Mucosa of rectum (tissue), 2 donors: ENCODE measurements around the gene EIF2S2.

Experiments used
- H3K27ac ChIP-seq, 2 donors: one replicate each; pipeline ENCODE4 v1.7.0; 2013; ENCODE audit warnings: inconsistent platforms in 2 of 2, low read depth in 2 of 2, low read length in 2 of 2
- H3K27me3 ChIP-seq, 2 donors: one replicate each; pipeline ENCODE4 v1.7.0; 2013; ENCODE audit warnings: low read length in 2 of 2; ENCODE audit not compliant: control insufficient read depth in 2 of 2, insufficient read depth in 2 of 2
- H3K36me3 ChIP-seq, 2 donors: one replicate each; pipeline ENCODE4 v1.7.0; 2013; ENCODE audit warnings: low read length in 2 of 2; ENCODE audit not compliant: control insufficient read depth in 2 of 2, insufficient read depth in 2 of 2
- H3K4me1 ChIP-seq, 2 donors: one replicate each; pipeline ENCODE4 v1.7.0; 2013; ENCODE audit warnings: low read length in 2 of 2, mild to moderate bottlenecking in 1 of 2; ENCODE audit not compliant: control insufficient read depth in 2 of 2, insufficient read depth in 2 of 2
- H3K4me3 ChIP-seq, 2 donors: one replicate each; pipeline ENCODE4 v1.7.0; 2013; ENCODE audit warnings: low read length in 2 of 2
- H3K9ac ChIP-seq, 2 donors: one replicate each; pipeline ENCODE4 v1.7.0; 2013; ENCODE audit warnings: low read length in 2 of 2, low read depth in 1 of 2, mild to moderate bottlenecking in 1 of 2
- H3K9me3 ChIP-seq, 2 donors: one replicate each; pipeline ENCODE4 v1.7.0; 2013; ENCODE audit warnings: low read length in 2 of 2; ENCODE audit not compliant: control insufficient read depth in 2 of 2
- donor health status: healthy.
- donor health status: Normal muscosa, but diverticular disease.

The EIF2S2 gene

DNA sequence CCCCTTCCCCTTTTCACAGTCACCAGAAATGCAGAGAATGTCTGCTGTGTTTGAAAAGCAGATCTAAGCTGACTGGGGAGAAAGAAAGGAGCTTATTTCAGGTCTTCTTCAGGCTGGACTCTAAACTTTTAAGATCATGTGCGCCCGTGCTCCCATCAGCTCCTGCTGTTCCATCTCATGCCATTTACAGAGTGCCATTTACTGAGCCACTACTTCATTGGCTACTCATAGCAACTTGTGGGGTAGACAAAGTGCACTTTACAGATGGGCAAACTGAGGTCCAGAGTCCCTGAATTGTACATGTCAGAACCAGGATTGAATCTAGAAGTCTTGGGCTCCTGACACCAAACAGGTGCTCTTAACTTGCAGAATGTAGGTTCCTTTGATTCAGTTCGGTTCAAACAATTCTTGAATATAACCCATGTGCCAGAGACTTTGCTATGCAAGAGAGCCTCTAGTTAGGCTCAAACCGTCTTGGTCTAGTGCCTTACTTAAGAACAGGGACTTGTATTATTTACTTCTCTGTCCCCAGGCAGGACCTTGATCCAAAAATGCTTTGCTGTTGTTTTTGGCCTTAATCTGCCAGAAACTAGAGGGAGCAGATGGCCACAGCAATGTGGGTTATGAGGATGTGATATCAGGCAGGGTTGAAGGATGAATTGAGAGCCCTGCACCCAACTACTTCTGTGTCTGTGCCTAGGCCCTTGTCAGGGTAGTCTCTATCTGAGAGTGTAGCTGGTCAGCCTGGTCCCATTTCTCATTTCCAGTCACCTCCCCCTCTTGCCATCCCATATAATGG, 61.9 kb downstream of the EIF2S2 start:
- no peaks in the 10 kb centered on the region for H3K9me3 ChIP-seq
- H3K27ac ChIP-seq, result no peak overlapping the region
- H3K9ac ChIP-seq, result no peak overlapping the region
- no peaks in the 10 kb centered on the region for H3K36me3 ChIP-seq
- no peak overlapping the region for H3K4me3 ChIP-seq
- no peaks in the 10 kb centered on the region for H3K27me3 ChIP-seq
- H3K4me1 ChIP-seq, result peaks cover 6 to 7% of the 10 kb centered on the region in 2 donors

DNA sequence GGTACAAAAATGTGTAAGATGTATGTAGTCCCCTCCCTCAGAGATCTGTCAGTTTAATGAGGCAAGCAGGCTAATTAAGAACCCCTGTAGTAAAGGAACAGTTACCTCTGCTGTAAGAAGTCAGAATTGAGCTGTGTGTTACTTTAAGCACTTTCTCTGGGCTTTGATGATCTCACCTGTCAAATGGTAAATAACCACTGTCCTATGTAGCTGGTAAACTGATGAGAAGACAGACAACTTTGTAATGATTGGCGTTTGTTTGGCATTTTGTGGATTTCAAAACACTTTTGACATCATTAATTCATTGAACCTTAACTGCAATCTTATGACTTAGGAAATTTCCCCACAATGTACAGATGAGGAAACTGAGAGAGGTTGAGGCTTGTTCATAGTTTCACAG, 62.7 kb downstream of the EIF2S2 start:
- peaks cover 6 to 7% of the 10 kb centered on the region in 2 donors for H3K4me1 ChIP-seq
- H3K27me3 ChIP-seq, result no peaks in the 10 kb centered on the region
- no peak overlapping the region for H3K9ac ChIP-seq
- H3K27ac ChIP-seq, result no peak overlapping the region
- no peaks in the 10 kb centered on the region for H3K9me3 ChIP-seq
- H3K36me3 ChIP-seq, result no peaks in the 10 kb centered on the region
- H3K4me3 ChIP-seq, result no peak overlapping the region

DNA sequence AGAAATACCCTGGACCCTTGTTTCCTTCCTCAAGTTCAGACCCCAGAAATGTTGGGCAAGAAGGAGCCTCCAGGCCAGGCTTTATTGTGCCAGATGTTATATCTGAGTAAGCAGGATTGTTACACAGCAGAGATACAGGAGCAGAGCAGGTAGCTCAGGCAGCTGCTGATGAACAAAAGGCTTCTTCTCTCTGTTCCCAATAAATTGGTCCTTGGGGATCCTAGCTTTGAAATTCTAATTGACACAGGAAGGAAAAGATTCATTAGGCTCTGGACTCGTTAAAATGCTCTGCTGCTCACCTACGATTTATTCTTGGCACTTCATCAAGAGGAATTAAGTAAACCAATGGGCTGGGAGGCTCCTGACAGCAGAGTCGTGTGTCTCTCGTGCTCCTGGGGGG, 64.1 kb downstream of the EIF2S2 start:
- no peaks in the 10 kb centered on the region for H3K36me3 ChIP-seq
- H3K27me3 ChIP-seq, result no peaks in the 10 kb centered on the region
- no peak overlapping the region for H3K27ac ChIP-seq
- H3K9me3 ChIP-seq, result no peaks in the 10 kb centered on the region
- no peak overlapping the region for H3K4me3 ChIP-seq
- H3K9ac ChIP-seq, result no peak overlapping the region
- H3K4me1 ChIP-seq, result peaks cover 6 to 7% of the 10 kb centered on the region in 2 donors

DNA sequence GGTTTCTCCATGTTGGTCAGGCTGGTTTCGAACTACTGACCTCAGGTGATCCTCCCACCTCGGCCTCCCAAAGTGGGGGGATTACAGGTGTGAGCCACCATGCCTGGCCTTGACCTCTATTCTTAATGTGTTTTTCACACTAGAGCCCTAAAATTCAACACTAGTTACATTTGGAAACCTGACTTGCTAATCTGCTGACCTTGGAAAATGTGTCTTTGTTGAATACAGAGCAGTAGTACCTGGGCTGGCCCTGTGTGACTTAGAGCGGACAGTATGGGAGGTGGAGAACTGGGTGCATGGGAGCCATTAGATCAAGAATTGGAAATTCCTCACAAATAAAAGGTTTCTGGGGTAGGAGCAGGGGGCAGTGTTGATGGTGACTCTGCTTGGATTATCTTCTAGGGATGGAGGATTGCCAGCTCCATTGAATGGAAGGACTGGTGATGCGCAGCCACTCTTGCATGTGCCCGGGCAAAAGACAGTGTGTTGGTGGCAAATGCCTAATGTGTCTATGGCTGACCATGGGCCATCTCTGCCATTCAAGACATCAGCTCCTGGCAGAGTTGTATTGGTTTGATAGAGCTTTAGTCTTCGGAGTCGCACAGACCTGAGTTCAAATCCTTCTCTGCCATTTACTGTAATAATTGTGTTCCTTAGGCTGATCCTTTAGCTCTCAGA, 64.9 kb downstream of the EIF2S2 start:
- no peak overlapping the region for H3K4me3 ChIP-seq
- H3K27me3 ChIP-seq, result no peaks in the 10 kb centered on the region
- no peaks in the 10 kb centered on the region for H3K36me3 ChIP-seq
- H3K9ac ChIP-seq, result no peak overlapping the region
- peaks cover 7% of the 10 kb centered on the region in 2 donors for H3K4me1 ChIP-seq
- no peak overlapping the region for H3K27ac ChIP-seq
- H3K9me3 ChIP-seq, result no peaks in the 10 kb centered on the region

DNA sequence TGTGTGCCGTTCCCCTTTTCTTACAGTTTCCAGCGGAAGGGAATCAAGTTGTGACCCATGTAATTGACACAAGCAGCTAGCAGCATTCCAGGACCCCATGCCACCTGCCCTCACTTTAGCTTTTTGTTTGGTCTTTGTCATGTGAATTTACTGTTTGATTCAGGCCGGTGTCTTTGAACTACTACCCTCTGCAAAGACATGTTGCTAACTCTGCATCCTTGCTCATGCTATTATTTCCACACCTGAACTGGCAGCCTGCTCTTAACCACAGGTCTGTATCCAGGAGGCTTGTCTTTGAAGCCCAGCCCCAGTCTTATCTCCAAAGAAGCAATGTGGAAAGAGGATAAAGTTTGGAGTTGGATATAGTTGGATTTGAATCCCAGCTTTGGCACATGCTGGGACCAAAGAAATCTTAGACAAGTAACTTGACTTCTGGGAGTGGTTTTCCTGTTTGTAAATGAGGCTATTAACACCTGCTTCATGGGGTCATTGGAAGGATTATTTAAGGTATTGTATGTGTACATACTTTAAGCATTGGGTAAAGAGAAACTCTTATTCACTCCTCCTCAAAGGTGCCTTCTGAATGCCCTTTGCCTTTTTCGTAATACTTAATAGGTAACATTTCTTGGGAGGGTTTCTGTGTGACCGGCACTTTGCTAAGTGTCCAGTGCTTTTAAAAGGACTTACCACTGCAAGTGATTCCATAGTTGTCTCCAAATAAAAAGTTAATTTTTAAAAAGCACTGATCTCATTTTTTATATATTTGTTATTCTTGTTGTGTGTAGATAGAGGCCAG, 65.9 kb downstream of the EIF2S2 start:
- Histone ChIP-seq H3K36me3 (no peaks in the 10 kb centered on the region), H3K27me3 (no peaks in the 10 kb centered on the region), H3K27ac (no peak overlapping the region), H3K9ac (no peak overlapping the region), H3K4me3 (no peak overlapping the region), H3K4me1 (peaks cover 7 to 11% of the 10 kb centered on the region in 2 donors), H3K9me3 (no peaks in the 10 kb centered on the region)

DNA sequence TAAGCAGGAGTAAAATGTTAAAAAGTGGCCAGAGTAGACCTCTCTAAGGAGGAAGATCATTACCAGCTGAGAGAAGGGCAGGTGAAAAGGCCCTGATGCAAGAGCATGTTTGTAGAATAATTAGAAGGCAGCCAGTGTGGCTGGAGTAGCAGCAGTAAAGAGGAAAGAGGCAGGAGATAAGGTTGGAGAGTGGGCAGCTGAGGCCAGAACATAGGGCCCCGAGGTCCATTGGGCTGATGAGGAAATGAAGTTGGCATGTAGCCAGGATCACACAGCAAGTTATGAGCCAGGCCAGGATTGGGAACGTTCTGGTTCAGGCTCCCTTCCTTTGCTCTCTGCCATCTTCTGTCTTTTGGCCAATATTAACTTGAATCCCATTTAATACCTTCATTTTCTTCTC, 66.7 kb downstream of the EIF2S2 start:
- H3K27ac ChIP-seq, result no peak overlapping the region
- no peaks in the 10 kb centered on the region for H3K27me3 ChIP-seq
- no peak overlapping the region for H3K9ac ChIP-seq
- H3K9me3 ChIP-seq, result no peaks in the 10 kb centered on the region
- peaks cover 7 to 11% of the 10 kb centered on the region in 2 donors for H3K4me1 ChIP-seq
- no peak overlapping the region for H3K4me3 ChIP-seq
- no peaks in the 10 kb centered on the region for H3K36me3 ChIP-seq

DNA sequence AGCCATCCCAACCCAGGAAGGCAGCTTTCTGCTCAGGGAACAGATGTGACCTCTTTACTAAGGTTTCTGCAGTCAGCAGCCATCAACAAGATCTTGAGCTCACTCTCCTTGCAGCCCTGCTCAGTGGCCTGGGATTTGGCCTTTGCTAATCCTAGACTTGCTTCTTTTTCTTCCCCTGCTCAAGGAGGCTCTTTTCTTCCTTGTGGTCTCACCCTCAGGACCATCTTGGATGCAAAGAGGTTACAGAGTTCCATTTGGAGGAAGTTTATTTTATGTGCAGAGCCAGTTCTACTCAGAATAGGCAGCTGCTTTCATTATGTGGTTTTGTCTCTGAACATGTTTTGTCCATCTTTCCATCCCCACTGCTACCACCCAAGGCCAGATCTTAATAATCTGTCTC, 69.0 kb downstream of the EIF2S2 start:
- Histone ChIP-seq H3K9ac (no peak overlapping the region), H3K4me3 (no peak overlapping the region), H3K27me3 (no peaks in the 10 kb centered on the region), H3K36me3 (no peaks in the 10 kb centered on the region), H3K9me3 (no peaks in the 10 kb centered on the region), H3K4me1 (peaks cover 9 to 15% of the 10 kb centered on the region in 2 donors), H3K27ac (no peak overlapping the region)

DNA sequence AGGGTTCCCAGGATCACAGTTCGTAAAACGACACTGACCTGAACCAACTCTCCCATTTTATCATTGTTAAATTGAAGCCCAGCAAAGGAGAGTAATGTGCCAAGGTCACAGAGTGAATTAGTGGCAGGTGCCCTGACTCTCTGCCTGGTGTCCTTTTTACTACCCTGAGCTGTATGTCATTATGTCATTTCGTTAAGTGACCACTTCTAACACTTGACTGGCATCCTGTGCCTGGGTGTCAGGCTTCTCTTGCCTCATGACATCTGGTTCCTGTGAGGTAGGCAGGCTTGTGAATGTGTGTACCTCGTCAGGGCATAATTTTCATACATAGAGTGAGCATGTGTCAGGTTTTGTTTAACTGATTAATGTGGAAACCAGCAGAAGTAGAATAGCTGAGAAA, 69.8 kb downstream of the EIF2S2 start:
- H3K36me3 ChIP-seq, result no peaks in the 10 kb centered on the region
- no peak overlapping the region for H3K4me3 ChIP-seq
- H3K27ac ChIP-seq, result no peak overlapping the region
- peaks cover 15 to 17% of the 10 kb centered on the region in 2 donors for H3K4me1 ChIP-seq
- no peak overlapping the region for H3K9ac ChIP-seq
- H3K27me3 ChIP-seq, result no peaks in the 10 kb centered on the region
- no peaks in the 10 kb centered on the region for H3K9me3 ChIP-seq

DNA sequence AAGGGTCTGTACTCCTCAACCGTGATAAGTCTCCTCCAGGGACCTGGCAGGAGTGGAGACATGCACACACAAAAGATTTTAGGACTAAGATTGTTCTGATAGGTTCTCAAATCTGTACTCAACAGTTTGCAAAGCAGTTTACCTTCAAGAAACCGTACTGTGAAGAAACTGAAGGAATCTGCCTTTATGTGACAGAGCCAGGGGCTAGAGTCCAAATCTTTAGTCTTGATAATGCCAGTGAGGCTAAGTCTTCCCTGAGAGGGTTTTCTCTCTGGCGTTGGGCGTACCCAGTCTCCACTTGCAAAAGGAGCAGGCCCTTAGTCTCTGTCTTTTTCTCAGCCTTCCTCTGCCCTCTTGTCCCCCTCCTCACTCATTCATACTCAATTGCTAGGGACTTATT, 70.8 kb downstream of the EIF2S2 start:
- no peaks in the 10 kb centered on the region for H3K36me3 ChIP-seq
- H3K9ac ChIP-seq, result no peak overlapping the region
- no peak overlapping the region for H3K27ac ChIP-seq
- no peaks in the 10 kb centered on the region for H3K9me3 ChIP-seq
- H3K27me3 ChIP-seq, result no peaks in the 10 kb centered on the region
- H3K4me3 ChIP-seq, result no peak overlapping the region
- H3K4me1 ChIP-seq, result peaks cover 20 to 21% of the 10 kb centered on the region in 2 donors
